ENCODE results near the gene S100A7A. TPM values are rescaled to one million over a fixed set of nuclear protein-coding genes. Genes with fewer than 3 reads are reported as not detected.
"Not testable (repeated sequence)": the region's sequence is repeated elsewhere in the genome, so short reads cannot be mapped to it uniquely, and the experiment has no call there.

Gene S100A7A
- polyA plus RNA-seq, 3 donors: not detected

DNA sequence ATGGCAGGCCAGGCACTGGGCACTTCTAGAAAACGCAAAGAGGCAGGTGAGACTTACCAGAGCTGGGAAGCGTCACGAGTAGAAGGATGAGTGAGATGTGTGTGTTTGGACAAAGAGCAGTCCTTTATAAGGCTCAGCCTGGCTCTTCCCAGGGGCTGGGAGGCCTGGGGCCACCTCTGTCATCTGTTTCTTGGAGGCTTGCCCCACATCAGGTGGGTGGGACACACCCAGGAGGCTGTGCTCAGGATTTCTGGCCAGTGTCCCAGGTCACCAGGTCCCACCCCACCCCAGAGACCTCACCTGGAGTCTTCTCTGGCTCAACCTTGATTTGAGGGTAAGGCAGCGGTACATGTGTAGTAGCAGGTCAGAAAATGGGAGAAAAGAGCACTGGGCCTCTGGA, 44.2 kb downstream of the S100A7A start, which contains the start of gene S100A7:
S100A7 (minus strand) TSS at position 101 of the 400 bp plus-strand sequence. CDS start 1,638 bp downstream, outside the sequence.
- no peak within 1 kb of the TSS for H3K4me2 ChIP-seq (replicated peaks; ENCODE audit: extremely low read depth, low read length, poor library complexity, severe bottlenecking)
- TF ChIP-seq, protein P1, sequence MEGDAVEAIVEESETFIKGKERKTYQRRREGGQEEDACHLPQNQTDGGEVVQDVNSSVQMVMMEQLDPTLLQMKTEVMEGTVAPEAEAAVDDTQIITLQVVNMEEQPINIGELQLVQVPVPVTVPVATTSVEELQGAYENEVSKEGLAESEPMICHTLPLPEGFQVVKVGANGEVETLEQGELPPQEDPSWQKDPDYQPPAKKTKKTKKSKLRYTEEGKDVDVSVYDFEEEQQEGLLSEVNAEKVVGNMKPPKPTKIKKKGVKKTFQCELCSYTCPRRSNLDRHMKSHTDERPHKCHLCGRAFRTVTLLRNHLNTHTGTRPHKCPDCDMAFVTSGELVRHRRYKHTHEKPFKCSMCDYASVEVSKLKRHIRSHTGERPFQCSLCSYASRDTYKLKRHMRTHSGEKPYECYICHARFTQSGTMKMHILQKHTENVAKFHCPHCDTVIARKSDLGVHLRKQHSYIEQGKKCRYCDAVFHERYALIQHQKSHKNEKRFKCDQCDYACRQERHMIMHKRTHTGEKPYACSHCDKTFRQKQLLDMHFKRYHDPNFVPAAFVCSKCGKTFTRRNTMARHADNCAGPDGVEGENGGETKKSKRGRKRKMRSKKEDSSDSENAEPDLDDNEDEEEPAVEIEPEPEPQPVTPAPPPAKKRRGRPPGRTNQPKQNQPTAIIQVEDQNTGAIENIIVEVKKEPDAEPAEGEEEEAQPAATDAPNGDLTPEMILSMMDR (IDR thresholded peaks at IDR 0.05): no peak
- no peak for DNase-seq
- no peaks in the 10 kb centered on the region for H3K36me3 ChIP-seq (replicated peaks in 1 of 2; ENCODE audit: control insufficient read depth in 1 of 2, insufficient read depth in 2 of 2, low read length in 2 of 2)
- no peaks in the 10 kb centered on the region for H3K4me1 ChIP-seq (ENCODE audit: control insufficient read depth in 1 of 2, insufficient read depth in 2 of 2, low read length in 2 of 2)
- H3K9me3 ChIP-seq (replicated peaks in 1 of 2; ENCODE audit: control insufficient read depth in 1 of 2, insufficient read depth in 1 of 2, low read length in 2 of 2): no peaks in the 10 kb centered on the region
- intact Hi-C loops (cut with micrococcal nuclease): no loop called here
- no peak within 1 kb of the TSS for H3K4me3 Mint-ChIP-seq
- no peaks in the 10 kb centered on the region for H4K20me1 ChIP-seq (ENCODE audit: insufficient read depth, low read length)
- no peak within 1 kb of the TSS for H2AFZ ChIP-seq (ENCODE audit: insufficient read depth, low read depth, low read length, poor library complexity, severe bottlenecking)
- peaks cover under 1% of the 10 kb centered on the region for H3K4me1 Mint-ChIP-seq
- no peaks in the 10 kb centered on the region for H3K79me2 ChIP-seq (ENCODE audit: insufficient read depth, low read length)
- 97% methylated on average over 3 of the region's 4 CpGs for WGBS (ENCODE audit: insufficient coverage)
- H3K9ac ChIP-seq (ENCODE audit: insufficient read depth, low read length, poor library complexity, severe bottlenecking): no peak within 1 kb of the TSS
- no peak within 1 kb of the TSS for H3K27ac ChIP-seq (ENCODE audit: low read depth in 1 of 2, low read length in 2 of 2)
- H3K27me3 ChIP-seq (ENCODE audit: control insufficient read depth in 2 of 2, insufficient read depth in 2 of 2, low read length in 2 of 2): peaks cover 0 to under 1% of the 10 kb centered on the region in 2 donors
- H3K27me3 Mint-ChIP-seq (ENCODE audit: low read depth in 3 of 3): peaks cover 8 to 32% (median 12%) of the 10 kb centered on the region in 3 donors
- no peaks in the 10 kb centered on the region for H3K9me3 Mint-ChIP-seq
- H3K36me3 Mint-ChIP-seq: no peaks in the 10 kb centered on the region
- H3K27ac Mint-ChIP-seq: no peak within 1 kb of the TSS
- H3K4me3 ChIP-seq (replicated peaks in 1 of 3; ENCODE audit: low read depth in 2 of 3, low read length in 3 of 3): no peak within 1 kb of the TSS

DNA sequence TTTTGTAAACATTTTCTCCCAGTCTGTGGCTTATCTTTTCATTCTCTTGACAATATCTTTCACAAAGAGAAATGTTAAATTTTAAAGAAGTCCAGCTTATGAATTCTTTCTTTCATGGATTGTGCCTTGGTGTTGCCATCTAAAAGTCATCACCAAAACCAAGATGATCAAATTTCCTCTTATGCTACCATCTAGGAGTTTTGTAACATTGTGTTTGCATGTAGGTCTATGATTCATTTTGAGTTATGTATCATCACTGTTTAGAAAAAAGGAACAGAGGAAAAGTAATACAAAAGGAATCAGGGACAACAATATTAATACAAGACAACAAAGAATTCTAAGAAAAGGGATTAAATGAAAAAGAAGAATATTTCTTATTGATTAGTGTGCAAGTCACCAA, 46.4 kb downstream of the S100A7A start:
- DNase-seq: peak in 2 of 3 donors; percentile 14 to 25
- H3K27ac Mint-ChIP-seq: not testable (repeated sequence)

More for the DNA sequence above, 46.4 kb downstream of the S100A7A start:
- H3K27me3 ChIP-seq (ENCODE audit: control insufficient read depth in 2 of 2, insufficient read depth in 2 of 2, low read length in 2 of 2); intact Hi-C loops (cut with micrococcal nuclease); H3K9me3 ChIP-seq (replicated peaks in 1 of 2; ENCODE audit: control insufficient read depth in 1 of 2, insufficient read depth in 1 of 2, low read length in 2 of 2); H3K79me2 ChIP-seq (ENCODE audit: insufficient read depth, low read length); H3K4me3 ChIP-seq (replicated peaks in 1 of 3; ENCODE audit: low read depth in 2 of 3, low read length in 3 of 3); H2AFZ ChIP-seq (ENCODE audit: insufficient read depth, low read depth, low read length, poor library complexity, severe bottlenecking); H3K9ac ChIP-seq (ENCODE audit: insufficient read depth, low read length, poor library complexity, severe bottlenecking); H3K36me3 ChIP-seq (replicated peaks in 1 of 2; ENCODE audit: control insufficient read depth in 1 of 2, insufficient read depth in 2 of 2, low read length in 2 of 2); H4K20me1 ChIP-seq (ENCODE audit: insufficient read depth, low read length); H3K36me3 Mint-ChIP-seq; H3K4me1 ChIP-seq (ENCODE audit: control insufficient read depth in 1 of 2, insufficient read depth in 2 of 2, low read length in 2 of 2); H3K4me1 Mint-ChIP-seq; H3K9me3 Mint-ChIP-seq; H3K4me2 ChIP-seq (replicated peaks; ENCODE audit: extremely low read depth, low read length, poor library complexity, severe bottlenecking); H3K27ac ChIP-seq (ENCODE audit: low read depth in 1 of 2, low read length in 2 of 2); H3K4me3 Mint-ChIP-seq: not testable (repeated sequence)
- H3K27me3 Mint-ChIP-seq (ENCODE audit: low read depth in 3 of 3): peaks cover 10 to 24% (median 12%) of the 10 kb centered on the region in 3 donors

Measured in CD14-positive monocyte (primary cell).